Pancreas (tissue), 10 donors: ENCODE measurements around the gene TMEM179B. TPM values are rescaled to one million over a fixed set of nuclear protein-coding genes. Genes with fewer than 3 reads are reported as not detected.

Experiments
- ATAC-seq, 4 donors: fragments of 200-7000 bp; cut with Tn5 transposase; one replicate each; pipeline versions ENCODE4 v1.8.0 to v1.9.1; 2020; ENCODE audit warnings: mild to moderate bottlenecking in 4 of 4, moderate library complexity in 4 of 4
- DNase-seq, 6 donors: peaks; one replicate each; pipeline ENCODE4 v3.0.0-alpha.2; 2020
- FAIRE-seq: peaks from 2 replicates; lab custom pipeline; 2012; peaks lifted over from hg19 to GRCh38; lab: Jason Lieb, UNC
- H3K27ac ChIP-seq, 4 donors: fragments of 200-600 bp; sonication (generic); 1 replicate in 3 of 4; 2 replicates in 1 of 4; pipeline versions ENCODE4 v1.5.0 to v1.8.0; 2020
- H3K27me3 ChIP-seq, 4 donors: fragments of 200-600 bp; one replicate each; pipeline ENCODE4 v1.8.0; 2021
- H3K36me3 ChIP-seq, 3 donors: fragments of 200-600 bp; sonication (generic) in 1 of 3; one replicate each; pipeline versions ENCODE4 v1.5.0 to v1.8.0; 2020 to 2021
- H3K4me1 ChIP-seq, 3 donors: fragments of 200-600 bp; one replicate each; pipeline ENCODE4 v1.8.0; 2021
- H3K4me3 ChIP-seq, 4 donors: fragments of 200-600 bp; sonication (generic) in 2 of 4; one replicate each; pipeline versions ENCODE4 v1.5.0 to v1.8.0; 2020 to 2021
- H3K9me3 ChIP-seq, 4 donors: fragments of 200-600 bp; one replicate each; pipeline ENCODE4 v1.8.0; 2021
- CTCF ChIP-seq, 4 donors: fragments of 200-600 bp; sonication (generic) in 3 of 4; IDR thresholded peaks; one replicate each; pipeline versions ENCODE4 v1.5.0 to v1.8.0; 2021; ENCODE audit warnings: antibody characterized with exemption in 4 of 4
- WGBS, 2 donors: extraction: QIAGEN DNeasy Blood & Tissue Kit; methylation state at CpG; one replicate each; pipeline ENCODE4 v1.1.7; 2013; 5-methylcytosine and 5-hydroxymethylcytosine counted together
- intact Hi-C, 3 donors: fragments of 100-400 bp; cut with DNase I; formaldehyde crosslinking; loops; one replicate each; pipeline versions ENCODE4 v1.11.1 to v1.14.2; 2022
- polyA plus RNA-seq, 2 donors: library from polyadenylated mRNA; stranded (reverse); fragments of 200-250 nt; gene quantifications; one replicate each; pipeline ENCODE4 v1.2.3, GENCODE V29; 2013
- total RNA-seq, 6 donors: library from RNA; stranded (reverse); fragmentation: NEBNext Ultra II Directional in 4 of 6; extraction: Animal tissue kit (Norgen Biotek cat#: 25700) in 4 of 6; gene quantifications; one replicate each; pipeline versions ENCODE4 v1.2.1 to v1.2.4, GENCODE V29; 2021 to 2023
- donor health status: healthy with polysubstance abuse.
- donor health status: DM: no; HTN: no; CAD: no; lungs with moderate emphysema.
- donor health status: DM: no; HTN: no; CAD: no.
- donor health status: control.
- donor health status: control.
- donor health status: Bipolar disorder and iron deficiency.
- donor health status: DM: yes; HTN: yes; CAD: no.
- donor health status: DM: no; HTN: no; CAD: no.
- donor health status: DM: no; HTN: no; CAD: no.
- donor health status: DM: yes; HTN: yes; CAD: no.

TMEM179B gene
- total and polyA plus RNA-seq, 8 donors, result 14.8 to 59.6 (median 22.6) TPM

- no peaks in the 10 kb centered on the region for H3K9me3 ChIP-seq
- DNase-seq (no peak), FAIRE-seq (no peak), ATAC-seq (no peak)
- intact Hi-C loops, result no loop called here
- H3K4me1 ChIP-seq, result peaks cover 0 to 6% (median under 1%) of the 10 kb centered on the region in 3 donors
- no peak for TF ChIP-seq CTCF (IDR thresholded peaks at IDR 0.05)
- no peak overlapping the region for H3K27ac ChIP-seq
- H3K4me3 ChIP-seq, result no peak overlapping the region
- H3K27me3 ChIP-seq, result no peaks in the 10 kb centered on the region
- peaks cover 0 to 15% (median 12%) of the 10 kb centered on the region in 3 donors for H3K36me3 ChIP-seq
- 91 to 96% methylated on average over 17 of the region's 17 CpGs for WGBS, 2 donors
Observed at GRCh38 chr11:62775646-62776045, 11.6 kb upstream of the TMEM179B start.

- DNase-seq, result no peak
- no peak for ATAC-seq
- Histone ChIP-seq H3K36me3 (peaks cover 0 to 15% (median 12%) of the 10 kb centered on the region in 3 donors), H3K4me1 (no peaks in the 10 kb centered on the region), H3K4me3 (no peak overlapping the region), H3K27me3 (no peaks in the 10 kb centered on the region), H3K27ac (no peak overlapping the region), H3K9me3 (no peaks in the 10 kb centered on the region)
- TF ChIP-seq CTCF (IDR thresholded peaks at IDR 0.05), result no peak
- WGBS, 2 donors, result 90 to 97% methylated on average over 2 of the region's 2 CpGs
- no peak for FAIRE-seq
- intact Hi-C loops, result no loop called here
Observed at GRCh38 chr11:62777389-62777788, 9.8 kb upstream of the TMEM179B start.

GRCh38 chr11:62778441-62778840, 8.8 kb upstream of the TMEM179B start:
- no peak for FAIRE-seq
- Histone ChIP-seq H3K36me3 (peaks cover 0 to 15% (median 12%) of the 10 kb centered on the region in 3 donors), H3K9me3 (no peaks in the 10 kb centered on the region), H3K4me1 (no peaks in the 10 kb centered on the region), H3K27me3 (no peaks in the 10 kb centered on the region), H3K4me3 (no peak overlapping the region), H3K27ac (no peak overlapping the region)
- 97 to 100% methylated on average over 3 of the region's 3 CpGs for WGBS, 2 donors
- intact Hi-C loops, result no loop called here
- no peak for TF ChIP-seq CTCF (IDR thresholded peaks at IDR 0.05)
- DNase-seq, result no peak
- no peak for ATAC-seq

- H3K36me3 ChIP-seq, result peaks cover 0 to 7% (median 0%) of the 10 kb centered on the region in 3 donors
- no peak for TF ChIP-seq CTCF (IDR thresholded peaks at IDR 0.05)
- 91% methylated on average over 7 of the region's 7 CpGs for WGBS, 2 donors
Observed at GRCh38 chr11:62782753-62783152, 4.4 kb upstream of the TMEM179B start.

GRCh38 chr11:62786318-62787004, 741 bp upstream of the TMEM179B start:
- DNase-seq (peak; percentile 81 to 94 (median 88)), ATAC-seq (peak; percentile 72 to 83 (median 80)), FAIRE-seq (no peak)
- Histone ChIP-seq H3K4me3 (peak overlapping the region; percentile 77 to 86 (median 84)), H3K4me1 (peaks cover 4 to 22% (median 22%) of the 10 kb centered on the region in 3 donors), H3K36me3 (peaks cover 0 to 3% (median 0%) of the 10 kb centered on the region in 3 donors), H3K27ac (peak overlapping the region; percentile 94 to 96 (median 95)), H3K9me3 (no peaks in the 10 kb centered on the region), H3K27me3 (no peaks in the 10 kb centered on the region)
- 1% methylated on average over 42 to 51 of the region's 51 CpGs for WGBS, 2 donors
- peak; percentile 92 to 97 (median 94) for TF ChIP-seq CTCF (IDR thresholded peaks at IDR 0.05)
- intact Hi-C loops, result loop anchor here in 2 of 3 donors (5.0 to 10.0 kb wide), 2 partner anchors 76 to 78 kb away; no protein-coding TSS in a partner anchor

More at GRCh38 chr11:62782753-62783152, 4.4 kb upstream of the TMEM179B start:
- no peak for ATAC-seq
- DNase-seq, result no peak
- H3K4me1 ChIP-seq, result peaks cover 4 to 6% (median 6%) of the 10 kb centered on the region in 3 donors
- intact Hi-C loops, result loop anchor here in 1 of 3 donors (10.0 kb wide), 1 partner anchor 82 kb away; no protein-coding TSS in a partner anchor
- no peak overlapping the region for H3K27ac ChIP-seq
- no peaks in the 10 kb centered on the region for H3K9me3 ChIP-seq
- no peak overlapping the region for H3K4me3 ChIP-seq
- FAIRE-seq, result no peak
- no peaks in the 10 kb centered on the region for H3K27me3 ChIP-seq
